Ovary (tissue), 3 donors: ENCODE data around the gene ATG2B.

Experiments used
- CTCF ChIP-seq, 3 donors: fragments of 450-650 bp in 2 of 3; fragments of 200-600 bp in 1 of 3; IDR thresholded peaks; one replicate each; pipeline versions ENCODE4 v1.5.1 to v1.8.0; 2016 to 2022; ENCODE audit warnings: antibody characterized with exemption in 3 of 3, mild to moderate bottlenecking in 1 of 3
- EP300 ChIP-seq: sonication (generic); formaldehyde crosslinking; IDR thresholded peaks from one replicate; pipeline ENCODE4 v1.6.1; 2017; ENCODE audit warnings: antibody characterized with exemption
- POLR2A ChIP-seq: fragments of 450-650 bp; IDR thresholded peaks from one replicate; pipeline ENCODE4 v1.6.1; 2017; ENCODE audit warnings: antibody characterized with exemption, mild to moderate bottlenecking, moderate library complexity
- donor health status: DM: no; HTN: no; CAD: no.

GRCh38 chr14:96252323-96252998 lies 110.7 kb downstream of the ATG2B start:
- TF ChIP-seq CTCF (IDR thresholded peaks at IDR 0.05) = no peak
- TF ChIP-seq POLR2A = no peak
- no peak for TF ChIP-seq EP300
